Liver (tissue), 9 donors: Measurements from ENCODE around the gene MMD2. TPM values are rescaled to one million over a fixed set of nuclear protein-coding genes. Genes with fewer than 3 reads are reported as not detected.

ENCODE experiments used
- DNase-seq: peaks from one replicate; pipeline ENCODE4 v3.0.0-alpha.2; 2017; ENCODE audit warnings: low spot score
- H3K27ac ChIP-seq, 2 donors: one replicate each; pipeline ENCODE4 v1.7.0; 2013; ENCODE audit warnings: inconsistent platforms in 2 of 2, low read length in 2 of 2, control low read depth in 1 of 2, low read depth in 1 of 2, mild to moderate bottlenecking in 1 of 2
- H3K27me3 ChIP-seq, 4 donors: one replicate each; pipeline versions ENCODE4 v1.6.1 to v1.7.0; 2013; ENCODE audit warnings: low read length in 3 of 4, inconsistent platforms in 1 of 4, mild to moderate bottlenecking in 1 of 4, moderate library complexity in 1 of 4; ENCODE audit not compliant: control insufficient read depth in 4 of 4, insufficient read depth in 4 of 4
- H3K36me3 ChIP-seq, 4 donors: one replicate each; pipeline versions ENCODE4 v1.6.1 to v1.7.0; 2013; ENCODE audit warnings: low read length in 3 of 4, mild to moderate bottlenecking in 3 of 4, low read depth in 1 of 4, moderate library complexity in 1 of 4; ENCODE audit not compliant: control insufficient read depth in 4 of 4, insufficient read depth in 3 of 4
- H3K4me1 ChIP-seq, 4 donors: one replicate each; pipeline versions ENCODE4 v1.6.1 to v1.7.0; 2013; ENCODE audit warnings: low read length in 3 of 4, mild to moderate bottlenecking in 3 of 4, moderate library complexity in 1 of 4; ENCODE audit not compliant: control insufficient read depth in 4 of 4, insufficient read depth in 4 of 4
- H3K4me3 ChIP-seq, 3 donors: one replicate each; pipeline versions ENCODE4 v1.6.1 to v1.7.0; 2013; ENCODE audit warnings: low read length in 3 of 3, control low read depth in 1 of 3, low read depth in 1 of 3, mild to moderate bottlenecking in 1 of 3
- H3K9ac ChIP-seq, 2 donors: one replicate each; pipeline ENCODE4 v1.7.0; 2013; ENCODE audit warnings: low read length in 2 of 2, mild to moderate bottlenecking in 2 of 2, moderate library complexity in 2 of 2, control low read depth in 1 of 2, low read depth in 1 of 2
- H3K9me3 ChIP-seq, 4 donors: one replicate each; pipeline versions ENCODE4 v1.6.1 to v1.7.0; 2013; ENCODE audit warnings: low read length in 3 of 4; ENCODE audit not compliant: control insufficient read depth in 4 of 4
- ATF3 ChIP-seq: IDR thresholded peaks from 2 replicates; pipeline ENCODE4 v1.6.1; 2016; ENCODE audit warnings: antibody characterized with exemption
- EGR1 ChIP-seq, 2 donors: IDR thresholded peaks; 2 replicates each; pipeline ENCODE4 v1.6.1; 2016 to 2018; ENCODE audit warnings: antibody characterized with exemption in 2 of 2, low read depth in 2 of 2
- FOXA1 ChIP-seq: IDR thresholded peaks from 2 replicates; pipeline ENCODE4 v1.6.1; 2016; ENCODE audit warnings: antibody characterized with exemption
- FOXA2 ChIP-seq: IDR thresholded peaks from 2 replicates; pipeline ENCODE4 v1.6.1; 2016; ENCODE audit warnings: antibody characterized with exemption
- GABPA ChIP-seq, 2 donors: IDR thresholded peaks in 1 of 2; conservative IDR thresholded peaks in 1 of 2; 2 replicates each; pipeline ENCODE4 v1.6.1; 2016; ENCODE audit warnings: antibody characterized with exemption in 2 of 2, mild to moderate bottlenecking in 1 of 2, moderate library complexity in 1 of 2
- HNF4A ChIP-seq, 2 donors: conservative IDR thresholded peaks; 2 replicates each; pipeline ENCODE4 v1.6.1; 2016; ENCODE audit warnings: antibody characterized with exemption in 2 of 2, mild to moderate bottlenecking in 2 of 2
- HNF4G ChIP-seq: IDR thresholded peaks from 2 replicates; pipeline ENCODE4 v1.6.1; 2016; ENCODE audit warnings: antibody characterized with exemption
- JUND ChIP-seq, 2 donors: IDR thresholded peaks; 2 replicates each; pipeline ENCODE4 v1.6.1; 2016; ENCODE audit warnings: antibody characterized with exemption in 2 of 2
- NR2F2 ChIP-seq: IDR thresholded peaks from 2 replicates; pipeline ENCODE4 v1.6.1; 2016; ENCODE audit warnings: antibody characterized with exemption
- RAD21 ChIP-seq, 2 donors: IDR thresholded peaks; 2 replicates each; pipeline ENCODE4 v1.6.1; 2016; ENCODE audit warnings: antibody characterized with exemption in 2 of 2, mild to moderate bottlenecking in 2 of 2
- REST ChIP-seq: IDR thresholded peaks from 2 replicates; pipeline ENCODE4 v1.6.1; 2016; ENCODE audit warnings: antibody characterized with exemption, mild to moderate bottlenecking
- RXRA ChIP-seq, 2 donors: IDR thresholded peaks; 2 replicates each; pipeline ENCODE4 v1.6.1; 2017 to 2018; ENCODE audit warnings: antibody characterized with exemption in 2 of 2, mild to moderate bottlenecking in 1 of 2
- SP1 ChIP-seq: IDR thresholded peaks from 2 replicates; pipeline ENCODE4 v1.6.1; 2018; ENCODE audit warnings: antibody characterized with exemption, mild to moderate bottlenecking
- TAF1 ChIP-seq: conservative IDR thresholded peaks from 2 replicates; pipeline ENCODE4 v1.6.1; 2016; ENCODE audit warnings: antibody characterized with exemption, mild to moderate bottlenecking
- YY1 ChIP-seq: IDR thresholded peaks from 2 replicates; pipeline ENCODE4 v1.6.1; 2016; ENCODE audit warnings: antibody characterized with exemption, mild to moderate bottlenecking
- ZBTB33 ChIP-seq: IDR thresholded peaks from 2 replicates; pipeline ENCODE4 v1.6.1; 2016; ENCODE audit warnings: antibody characterized with exemption
- WGBS: extraction: QIAGEN DNeasy Blood & Tissue Kit; methylation state at CpG from one replicate; pipeline ENCODE4 v1.1.7; 2013; 5-methylcytosine and 5-hydroxymethylcytosine counted together
- polyA plus RNA-seq, 2 donors: library from polyadenylated mRNA; stranded (reverse) in 1 of 2; unstranded in 1 of 2; fragments of 200-250 nt in 1 of 2; fragments of >200 nt in 1 of 2; fragmentation: Nextera tagmentation in 1 of 2; extraction: Ambion mirVana in 1 of 2; gene quantifications; one replicate each; pipeline versions ENCODE4 v1.2.1 to v1.2.3, GENCODE V29; 2013 to 2015
- total RNA-seq, 2 donors: library from RNA; depleted of rRNA; stranded (reverse); fragments of >200 nt; gene quantifications; one replicate each; pipeline ENCODE4 v1.2.3, GENCODE V29; 2014
- TF ChIP-seq, protein P1 (sequence below): fragments of 150-350 bp; IDR thresholded peaks from 2 replicates; pipeline ENCODE4 v1.5.1; 2017; ENCODE audit warnings: improper control_type of control experiment, low read depth, low read length; ENCODE audit not compliant: missing input control
- TF ChIP-seq, protein P2 (sequence below): IDR thresholded peaks from 2 replicates; pipeline ENCODE4 v1.6.1; 2016; ENCODE audit warnings: antibody characterized with exemption
- donor health status: healthy.
- donor health status: healthy.
- donor health status: healthy.
- donor health status: healthy.
- donor health status: healthy.

MMD2 gene
- total and polyA plus RNA-seq, 4 donors = not detected

DNA sequence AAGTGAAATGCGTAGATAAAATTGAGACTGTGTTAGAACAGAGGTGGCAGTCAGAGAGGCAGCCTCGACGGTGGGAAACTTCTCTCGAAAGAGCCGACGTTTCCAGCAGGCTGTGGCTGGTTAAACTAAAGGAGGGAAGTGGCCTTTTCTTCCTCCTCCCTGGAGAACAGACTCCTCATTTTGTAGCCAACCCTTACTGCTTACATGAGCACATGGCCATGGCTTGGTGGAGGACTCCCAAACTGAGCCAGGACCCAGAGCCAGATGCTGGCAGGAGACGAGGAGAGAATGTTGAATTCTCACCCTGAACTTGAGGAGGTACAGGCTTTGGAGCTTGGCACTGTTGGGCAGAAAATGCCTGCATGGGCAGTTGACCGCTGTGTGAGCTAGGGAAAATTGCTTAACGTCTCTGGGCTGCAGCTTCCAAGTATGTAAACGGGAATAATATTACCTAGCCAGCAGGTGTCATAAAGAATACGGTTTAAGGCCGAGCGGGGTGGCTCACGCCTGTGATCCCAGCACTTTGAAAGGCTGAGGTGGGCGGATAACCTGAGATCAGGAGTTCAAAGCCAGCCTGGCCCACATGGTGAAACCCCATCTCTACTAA lies 24.5 kb downstream of the MMD2 start:
- DNase-seq = no peak
- H3K4me3 ChIP-seq = no peak overlapping the region
- H3K27ac ChIP-seq = no peak overlapping the region
- H3K27me3 ChIP-seq = no peaks in the 10 kb centered on the region
- TF ChIP-seq NR2F2 (no peak), GABPA (IDR thresholded peaks at IDR 0.05 in 1 of 2, conservative IDR thresholded peaks at IDR 0.05 in 1 of 2) (no peak), YY1 (no peak), EGR1 (IDR thresholded peaks at IDR 0.05; ENCODE audit: low read depth in 2 of 2) (no peak), FOXA2 (no peak), ZBTB33 (no peak), ATF3 (no peak)
- TF ChIP-seq, protein P1, sequence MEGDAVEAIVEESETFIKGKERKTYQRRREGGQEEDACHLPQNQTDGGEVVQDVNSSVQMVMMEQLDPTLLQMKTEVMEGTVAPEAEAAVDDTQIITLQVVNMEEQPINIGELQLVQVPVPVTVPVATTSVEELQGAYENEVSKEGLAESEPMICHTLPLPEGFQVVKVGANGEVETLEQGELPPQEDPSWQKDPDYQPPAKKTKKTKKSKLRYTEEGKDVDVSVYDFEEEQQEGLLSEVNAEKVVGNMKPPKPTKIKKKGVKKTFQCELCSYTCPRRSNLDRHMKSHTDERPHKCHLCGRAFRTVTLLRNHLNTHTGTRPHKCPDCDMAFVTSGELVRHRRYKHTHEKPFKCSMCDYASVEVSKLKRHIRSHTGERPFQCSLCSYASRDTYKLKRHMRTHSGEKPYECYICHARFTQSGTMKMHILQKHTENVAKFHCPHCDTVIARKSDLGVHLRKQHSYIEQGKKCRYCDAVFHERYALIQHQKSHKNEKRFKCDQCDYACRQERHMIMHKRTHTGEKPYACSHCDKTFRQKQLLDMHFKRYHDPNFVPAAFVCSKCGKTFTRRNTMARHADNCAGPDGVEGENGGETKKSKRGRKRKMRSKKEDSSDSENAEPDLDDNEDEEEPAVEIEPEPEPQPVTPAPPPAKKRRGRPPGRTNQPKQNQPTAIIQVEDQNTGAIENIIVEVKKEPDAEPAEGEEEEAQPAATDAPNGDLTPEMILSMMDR = no peak
- TF ChIP-seq, protein P2, sequence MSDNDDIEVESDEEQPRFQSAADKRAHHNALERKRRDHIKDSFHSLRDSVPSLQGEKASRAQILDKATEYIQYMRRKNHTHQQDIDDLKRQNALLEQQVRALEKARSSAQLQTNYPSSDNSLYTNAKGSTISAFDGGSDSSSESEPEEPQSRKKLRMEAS = no peak
- no peaks in the 10 kb centered on the region for H3K4me1 ChIP-seq
- no peaks in the 10 kb centered on the region for H3K36me3 ChIP-seq
- 80% methylated on average over 15 of the region's 15 CpGs for WGBS
- no peaks in the 10 kb centered on the region for H3K9me3 ChIP-seq
- H3K9ac ChIP-seq = no peak overlapping the region

GRCh38 chr7:4931943-4932342 lies 27.0 kb downstream of the MMD2 start:
- TF ChIP-seq RXRA (IDR thresholded peaks at IDR 0.05) (no peak), YY1 (no peak), FOXA1 (no peak), JUND (IDR thresholded peaks at IDR 0.05) (no peak), TAF1 (no peak), SP1 (no peak), RAD21 (IDR thresholded peaks at IDR 0.05) (no peak), EGR1 (IDR thresholded peaks at IDR 0.05; ENCODE audit: low read depth in 2 of 2) (no peak), REST (no peak), FOXA2 (no peak), HNF4A (conservative IDR thresholded peaks at IDR 0.05) (no peak), HNF4G (no peak), NR2F2 (no peak), ZBTB33 (no peak)
- TF ChIP-seq, protein P1 = no peak
- TF ChIP-seq, protein P2 = no peak
- Histone ChIP-seq H3K9me3 (no peaks in the 10 kb centered on the region), H3K27me3 (peaks cover 0 to 3% (median 0%) of the 10 kb centered on the region in 4 donors), H3K4me1 (no peaks in the 10 kb centered on the region), H3K9ac (no peak overlapping the region), H3K27ac (no peak overlapping the region), H3K4me3 (no peak overlapping the region), H3K36me3 (no peaks in the 10 kb centered on the region)
- 58% methylated on average over 12 of the region's 12 CpGs for WGBS
- DNase-seq = no peak
